Upper lobe of left lung (tissue), 4 donors: ENCODE measurements around the gene INSRR.

Experiments
- EP300 ChIP-seq, 4 donors: sonication (generic); formaldehyde crosslinking; IDR thresholded peaks; one replicate each; pipeline ENCODE4 v1.5.1; 2017; ENCODE audit warnings: antibody characterized with exemption in 4 of 4, control low read depth in 2 of 4
- POLR2A ChIP-seq, 4 donors: fragments of 450-650 bp; IDR thresholded peaks; one replicate each; pipeline ENCODE4 v1.5.1; 2016 to 2017; ENCODE audit warnings: antibody characterized with exemption in 4 of 4, mild to moderate bottlenecking in 2 of 4
- TF ChIP-seq, protein P1 (sequence below), 6 experiments: fragments of 450-650 bp in 4 of 6; fragments of 200-600 bp in 2 of 6; sonication (generic) in 2 of 6; IDR thresholded peaks; one replicate each; pipeline ENCODE4 v1.5.1; 2016 to 2019; ENCODE audit warnings: antibody characterized with exemption in 6 of 6

DNA sequence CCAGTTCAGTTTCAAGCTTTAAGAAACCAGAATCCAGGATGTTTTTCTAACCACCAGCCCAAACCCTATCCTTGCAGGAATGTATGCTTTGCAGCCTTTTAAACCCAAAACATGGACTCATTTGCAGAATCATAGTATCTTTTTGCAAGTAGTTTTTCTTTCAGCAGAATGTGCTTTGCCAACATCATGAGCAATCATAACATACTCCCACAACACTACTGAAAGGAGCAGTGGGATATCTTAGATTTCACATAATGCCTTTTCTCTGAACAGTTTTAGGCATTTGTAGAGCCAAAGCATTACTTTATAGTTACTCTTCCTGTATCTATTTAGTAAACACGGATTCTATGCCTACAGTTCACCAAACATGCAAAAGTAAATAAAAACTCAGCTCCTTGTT lies 32.3 kb downstream of the INSRR start:
- TF ChIP-seq, protein P1, sequence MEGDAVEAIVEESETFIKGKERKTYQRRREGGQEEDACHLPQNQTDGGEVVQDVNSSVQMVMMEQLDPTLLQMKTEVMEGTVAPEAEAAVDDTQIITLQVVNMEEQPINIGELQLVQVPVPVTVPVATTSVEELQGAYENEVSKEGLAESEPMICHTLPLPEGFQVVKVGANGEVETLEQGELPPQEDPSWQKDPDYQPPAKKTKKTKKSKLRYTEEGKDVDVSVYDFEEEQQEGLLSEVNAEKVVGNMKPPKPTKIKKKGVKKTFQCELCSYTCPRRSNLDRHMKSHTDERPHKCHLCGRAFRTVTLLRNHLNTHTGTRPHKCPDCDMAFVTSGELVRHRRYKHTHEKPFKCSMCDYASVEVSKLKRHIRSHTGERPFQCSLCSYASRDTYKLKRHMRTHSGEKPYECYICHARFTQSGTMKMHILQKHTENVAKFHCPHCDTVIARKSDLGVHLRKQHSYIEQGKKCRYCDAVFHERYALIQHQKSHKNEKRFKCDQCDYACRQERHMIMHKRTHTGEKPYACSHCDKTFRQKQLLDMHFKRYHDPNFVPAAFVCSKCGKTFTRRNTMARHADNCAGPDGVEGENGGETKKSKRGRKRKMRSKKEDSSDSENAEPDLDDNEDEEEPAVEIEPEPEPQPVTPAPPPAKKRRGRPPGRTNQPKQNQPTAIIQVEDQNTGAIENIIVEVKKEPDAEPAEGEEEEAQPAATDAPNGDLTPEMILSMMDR (IDR thresholded peaks at IDR 0.05): no peak
- TF ChIP-seq EP300 (IDR thresholded peaks at IDR 0.05) (no peak), POLR2A (IDR thresholded peaks at IDR 0.05) (no peak)
